Neutrophil (primary cell): ENCODE measurements around the gene KHNYN.

Experiments
- H3K27ac ChIP-seq: fragments of 200-600 bp; sonication (generic); 2 replicates; pipeline ENCODE4 v1.5.1; 2016; ENCODE audit warnings: mild to moderate bottlenecking, moderate library complexity
- H3K27me3 ChIP-seq: fragments of 200-600 bp; sonication (generic); 2 replicates; pipeline ENCODE4 v1.6.0; 2016; ENCODE audit warnings: mild to moderate bottlenecking
- H3K36me3 ChIP-seq: fragments of 200-600 bp; sonication (generic); 2 replicates; pipeline ENCODE4 v1.5.1; 2017
- H3K4me1 ChIP-seq, 2 experiments: fragments of 200-600 bp in 1 of 2; sonication (generic) in 1 of 2; 1 replicate in 1 of 2; 2 replicates in 1 of 2; pipeline versions ENCODE4 v1.5.1 to v1.6.1; 2013 to 2016; ENCODE audit warnings: low read depth in 1 of 2, low read length in 1 of 2, mild to moderate bottlenecking in 1 of 2, moderate library complexity in 1 of 2; ENCODE audit not compliant: control insufficient read depth in 1 of 2, insufficient read depth in 1 of 2
- H3K4me3 ChIP-seq, 2 experiments: fragments of 200-600 bp in 1 of 2; sonication (generic) in 1 of 2; 1 replicate in 1 of 2; 2 replicates in 1 of 2; pipeline ENCODE4 v1.5.1; 2013 to 2016; ENCODE audit warnings: low read depth in 1 of 2, low read length in 1 of 2, mild to moderate bottlenecking in 1 of 2, moderate library complexity in 1 of 2
- H3K9me3 ChIP-seq: fragments of 200-600 bp; sonication (generic); 2 replicates; pipeline ENCODE4 v1.5.1; 2016
- TF ChIP-seq, protein P1 (sequence below): fragments of 200-600 bp; sonication (generic); IDR thresholded peaks from 2 replicates; pipeline ENCODE4 v1.5.1; 2016; ENCODE audit warnings: antibody characterized with exemption

KHNYN gene

DNA sequence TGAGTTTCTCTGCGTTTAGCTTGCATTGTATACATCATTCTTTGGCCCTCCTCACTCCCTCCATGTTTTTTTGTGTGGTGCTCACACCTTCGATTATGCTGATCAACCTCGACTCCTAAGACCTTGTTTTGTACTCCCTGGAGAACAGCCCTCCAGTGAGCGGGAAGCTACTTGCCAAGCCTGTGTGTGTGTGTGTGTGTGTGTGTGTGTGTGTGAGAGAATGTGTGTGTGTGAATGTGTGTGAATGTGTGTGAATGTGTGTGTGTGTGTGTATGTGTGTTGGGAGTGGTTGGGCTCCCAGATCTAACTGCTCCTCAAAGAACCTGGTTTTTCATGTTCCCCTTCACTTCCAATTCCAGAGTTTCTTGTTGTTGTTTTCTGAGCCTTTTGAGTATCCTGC lies 24.9 kb upstream of the KHNYN start:
- Histone ChIP-seq H3K27me3 (peaks cover 2% of the 10 kb centered on the region), H3K27ac (no peak overlapping the region), H3K9me3 (no peaks in the 10 kb centered on the region), H3K36me3 (no peaks in the 10 kb centered on the region), H3K4me3 (no peak overlapping the region), H3K4me1 (no peaks in the 10 kb centered on the region)
- TF ChIP-seq, protein P1, sequence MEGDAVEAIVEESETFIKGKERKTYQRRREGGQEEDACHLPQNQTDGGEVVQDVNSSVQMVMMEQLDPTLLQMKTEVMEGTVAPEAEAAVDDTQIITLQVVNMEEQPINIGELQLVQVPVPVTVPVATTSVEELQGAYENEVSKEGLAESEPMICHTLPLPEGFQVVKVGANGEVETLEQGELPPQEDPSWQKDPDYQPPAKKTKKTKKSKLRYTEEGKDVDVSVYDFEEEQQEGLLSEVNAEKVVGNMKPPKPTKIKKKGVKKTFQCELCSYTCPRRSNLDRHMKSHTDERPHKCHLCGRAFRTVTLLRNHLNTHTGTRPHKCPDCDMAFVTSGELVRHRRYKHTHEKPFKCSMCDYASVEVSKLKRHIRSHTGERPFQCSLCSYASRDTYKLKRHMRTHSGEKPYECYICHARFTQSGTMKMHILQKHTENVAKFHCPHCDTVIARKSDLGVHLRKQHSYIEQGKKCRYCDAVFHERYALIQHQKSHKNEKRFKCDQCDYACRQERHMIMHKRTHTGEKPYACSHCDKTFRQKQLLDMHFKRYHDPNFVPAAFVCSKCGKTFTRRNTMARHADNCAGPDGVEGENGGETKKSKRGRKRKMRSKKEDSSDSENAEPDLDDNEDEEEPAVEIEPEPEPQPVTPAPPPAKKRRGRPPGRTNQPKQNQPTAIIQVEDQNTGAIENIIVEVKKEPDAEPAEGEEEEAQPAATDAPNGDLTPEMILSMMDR = no peak

DNA sequence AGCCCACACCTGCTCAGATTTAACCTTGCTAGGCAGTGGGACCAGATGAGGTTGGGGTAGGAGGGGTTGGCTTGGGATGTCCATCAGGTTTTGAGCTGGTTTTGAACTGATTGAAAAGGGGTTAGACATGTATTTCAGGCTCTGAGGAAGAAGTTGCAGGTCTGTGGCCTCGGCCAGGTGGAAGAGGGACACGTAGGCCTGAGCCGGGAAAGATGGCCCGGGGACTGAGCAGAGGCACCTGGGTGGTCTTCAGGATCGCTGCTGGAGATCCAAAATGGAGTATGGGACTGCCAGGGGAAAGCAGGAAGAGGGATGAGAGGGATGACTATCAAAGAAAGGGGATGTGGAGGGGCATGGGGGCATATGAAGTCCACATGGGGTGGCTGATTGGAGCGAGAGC lies 23.3 kb upstream of the KHNYN start:
- Histone ChIP-seq H3K27me3 (no peaks in the 10 kb centered on the region), H3K36me3 (no peaks in the 10 kb centered on the region), H3K9me3 (no peaks in the 10 kb centered on the region), H3K4me1 (no peaks in the 10 kb centered on the region), H3K27ac (no peak overlapping the region), H3K4me3 (no peak overlapping the region)
- TF ChIP-seq, protein P1 = no peak

DNA sequence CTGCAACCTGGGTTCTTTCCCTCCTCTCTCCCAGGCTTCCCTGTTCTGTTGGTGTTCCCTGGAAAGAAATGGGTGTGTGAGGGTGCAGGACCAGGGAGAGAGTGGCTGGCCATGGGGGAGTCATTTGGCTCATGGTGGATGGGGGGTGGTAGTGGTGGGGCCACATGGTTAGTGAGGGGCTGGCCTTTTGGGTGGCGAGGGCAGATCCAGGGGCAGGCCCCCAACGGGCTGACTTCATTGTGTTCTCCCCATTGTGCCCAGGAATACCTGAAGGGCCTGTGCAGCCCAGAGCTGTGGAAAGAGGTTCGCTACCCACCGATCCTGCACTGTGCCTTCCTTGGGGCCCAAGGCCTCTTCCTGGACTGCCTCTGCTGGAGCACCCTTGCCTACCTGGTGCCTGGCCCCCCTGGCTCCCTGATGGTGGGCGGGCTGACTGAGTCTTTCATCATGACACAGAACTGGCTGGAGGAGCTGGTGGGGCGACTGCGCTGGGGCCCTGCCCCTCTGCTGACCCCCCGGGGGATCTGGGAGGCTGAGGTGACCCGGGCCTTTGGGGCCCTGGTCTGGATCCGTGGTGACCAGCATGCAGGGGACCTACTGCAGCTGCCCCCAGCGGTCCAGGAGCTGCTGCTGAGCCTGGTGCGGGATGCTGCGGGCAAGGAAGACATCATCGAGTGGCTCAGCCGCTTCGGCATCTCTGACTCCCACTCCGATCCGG lies 22.0 kb upstream of the KHNYN start:
- Histone ChIP-seq H3K4me3 (no peak overlapping the region), H3K27ac (no peak overlapping the region), H3K27me3 (no peaks in the 10 kb centered on the region), H3K36me3 (no peaks in the 10 kb centered on the region), H3K9me3 (no peaks in the 10 kb centered on the region), H3K4me1 (no peaks in the 10 kb centered on the region)
- TF ChIP-seq, protein P1 = no peak

DNA sequence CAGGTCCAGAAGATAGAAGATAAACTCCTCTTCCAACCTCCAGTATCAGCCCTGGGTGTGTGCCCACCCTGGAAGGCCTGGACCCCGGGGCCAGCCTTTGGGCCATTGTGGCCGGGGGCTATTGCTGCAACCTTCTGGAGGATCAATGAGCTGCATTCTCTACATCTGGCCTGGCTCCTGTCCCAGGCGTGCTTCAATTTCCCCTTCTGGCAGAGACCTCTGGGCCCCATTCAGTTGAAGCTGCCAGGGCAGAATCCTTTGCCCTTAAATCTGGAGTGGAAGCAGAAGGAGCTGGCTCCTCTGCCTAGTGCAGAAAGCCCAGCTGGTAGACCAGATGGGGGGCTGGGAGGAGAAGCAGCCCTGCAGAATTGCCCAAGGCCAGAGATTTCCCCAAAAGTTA lies 21.0 kb upstream of the KHNYN start:
- Histone ChIP-seq H3K4me3 (no peak overlapping the region), H3K9me3 (no peaks in the 10 kb centered on the region), H3K36me3 (no peaks in the 10 kb centered on the region), H3K4me1 (no peaks in the 10 kb centered on the region), H3K27me3 (no peaks in the 10 kb centered on the region), H3K27ac (no peak overlapping the region)
- TF ChIP-seq, protein P1 = no peak

DNA sequence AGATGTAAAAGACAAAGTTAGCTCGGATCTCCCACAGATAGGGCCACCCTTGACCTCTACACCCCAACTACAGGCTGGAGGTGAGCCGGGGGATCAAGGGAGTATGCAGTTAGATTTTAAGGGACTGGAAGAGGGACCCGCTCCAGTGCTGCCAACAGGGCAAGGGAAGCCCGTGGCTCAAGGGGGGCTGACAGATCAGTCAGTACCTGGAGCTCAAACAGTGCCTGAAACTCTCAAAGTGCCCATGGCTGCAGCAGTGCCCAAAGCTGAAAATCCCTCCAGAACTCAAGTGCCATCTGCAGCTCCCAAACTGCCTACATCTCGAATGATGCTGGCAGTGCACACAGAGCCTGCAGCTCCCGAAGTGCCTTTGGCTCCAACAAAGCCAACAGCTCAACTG lies 20.6 kb upstream of the KHNYN start:
- Histone ChIP-seq H3K27me3 (no peaks in the 10 kb centered on the region), H3K9me3 (no peaks in the 10 kb centered on the region), H3K36me3 (no peaks in the 10 kb centered on the region), H3K4me3 (no peak overlapping the region), H3K4me1 (no peaks in the 10 kb centered on the region), H3K27ac (no peak overlapping the region)
- TF ChIP-seq, protein P1 = no peak
